Measurements from ENCODE around the gene UBE2C.

UBE2C gene

DNA sequence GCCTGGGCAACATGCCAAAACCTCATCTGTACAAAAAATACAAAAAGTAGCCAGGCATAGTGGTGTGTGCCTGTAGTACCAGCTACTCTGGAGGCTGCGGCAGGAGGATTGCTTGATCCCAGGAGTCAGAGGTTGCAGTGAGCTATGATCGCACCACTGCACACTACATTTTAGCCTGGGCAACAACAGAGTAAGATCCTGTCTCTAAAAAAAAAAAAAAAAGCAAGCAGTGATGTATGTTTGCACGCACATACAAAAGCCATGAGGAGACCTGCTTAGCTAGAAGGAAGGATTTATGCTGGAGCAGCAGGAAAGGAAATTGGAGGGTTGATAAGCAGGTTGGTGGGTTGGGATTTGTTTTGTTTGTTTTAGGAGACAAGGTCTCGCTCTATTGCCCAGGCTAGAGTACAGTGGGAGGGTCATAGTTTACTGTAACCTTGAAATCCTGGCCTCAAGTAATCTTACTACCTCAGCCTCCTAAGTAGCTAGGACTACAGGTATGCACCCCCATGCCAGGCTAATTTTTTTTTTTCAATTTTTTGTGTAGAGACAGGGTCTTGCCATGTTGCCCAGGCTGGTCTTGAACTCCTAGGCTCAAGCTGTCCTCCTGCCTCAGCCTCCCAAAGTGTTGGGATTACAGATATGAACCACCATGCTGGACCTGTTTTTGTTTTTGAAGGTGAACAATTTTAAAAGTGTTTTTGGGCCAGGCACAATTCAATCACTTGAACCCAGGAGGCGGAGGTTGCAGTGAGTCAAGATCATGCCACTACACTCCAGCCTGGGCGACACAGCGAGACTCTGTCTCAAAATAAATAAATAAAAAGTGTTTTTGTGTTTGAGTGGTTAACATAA lies 49.0 kb downstream of the UBE2C start:
- no peak for DNase-seq

- DNase-seq = no peak
Measured at GRCh38 chr20:45863543-45864470, 51.4 kb downstream of the UBE2C start.

GRCh38 chr20:45866454-45866853 lies 54.0 kb downstream of the UBE2C start:
- DNase-seq = no peak
